WTC11 (cell line): Measurements from ENCODE around the gene OR11G2. TPM values are rescaled to one million over a fixed set of nuclear protein-coding genes. Genes with fewer than 3 reads are reported as not detected.

ENCODE experiments used
- ATAC-seq: fragments of 200-7000 bp; cut with Tn5 transposase; 2 replicates; pipeline ENCODE4 v1.10.0; 2021; ENCODE audit warnings: mild to moderate bottlenecking, moderate library complexity
- CTCF ChIA-PET: fragments of 300-600 bp; sonication (Branson Sonifier 250); formaldehyde crosslinking; loops from one replicate; lab custom pipeline; 2021; ENCODE audit warnings: antibody characterized with exemption; lab: Charles Lee
- POLR2A ChIA-PET: fragments of 350-600 bp; sonication (Branson Sonifier 250); formaldehyde crosslinking; loops from one replicate; lab custom pipeline; 2021; ENCODE audit warnings: antibody characterized with exemption; lab: Charles Lee
- DNase-seq: peaks from one replicate; pipeline ENCODE4 v3.0.0; 2021; ENCODE audit warnings: low spot score
- H3K27ac Mint-ChIP-seq: 2 replicates; pipeline ENCODE4 v1.8.0; 2021; ENCODE audit warnings: mixed read lengths
- H3K27me3 Mint-ChIP-seq: 2 replicates; pipeline ENCODE4 v1.8.0; 2021; ENCODE audit warnings: low read depth, mild to moderate bottlenecking, moderate library complexity, mixed read lengths
- H3K36me3 Mint-ChIP-seq: 2 replicates; pipeline ENCODE4 v1.8.0; 2021; ENCODE audit warnings: mixed read lengths
- H3K4me1 Mint-ChIP-seq: 2 replicates; pipeline ENCODE4 v1.8.0; 2022; ENCODE audit warnings: mixed read lengths
- H3K4me3 Mint-ChIP-seq: 2 replicates; pipeline ENCODE4 v1.8.0; 2021; ENCODE audit warnings: mild to moderate bottlenecking, moderate library complexity, mixed read lengths
- H3K9me3 Mint-ChIP-seq: 2 replicates; pipeline ENCODE4 v1.8.0; 2021; ENCODE audit warnings: mixed read lengths
- ELF4 ChIP-seq: sonication (generic); formaldehyde crosslinking; IDR thresholded peaks from 2 replicates; pipeline ENCODE4 v1.8.1; 2022; ENCODE audit warnings: low read depth, mild to moderate bottlenecking, moderate library complexity, missing genetic modification reagents
- EMX1 ChIP-seq: fragments of 250-450 bp; sonication (Bioruptor Pico); IDR thresholded peaks from 2 replicates; pipeline ENCODE4 v1.8.0; 2021; ENCODE audit warnings: mild to moderate bottlenecking
- FOXP1 ChIP-seq: sonication (generic); formaldehyde crosslinking; IDR thresholded peaks from 2 replicates; pipeline ENCODE4 v1.8.0; 2022; ENCODE audit warnings: missing genetic modification reagents, mild to moderate bottlenecking, moderate library complexity, borderline replicate concordance
- HMGA2 ChIP-seq: fragments of 250-450 bp; sonication (Bioruptor Pico); IDR thresholded peaks from 2 replicates; pipeline ENCODE4 v1.4.0; 2021; ENCODE audit warnings: mild to moderate bottlenecking, moderate library complexity
- IRF2 ChIP-seq: sonication (generic); formaldehyde crosslinking; IDR thresholded peaks from 2 replicates; pipeline ENCODE4 v1.8.0; 2022; ENCODE audit warnings: low read depth, missing genetic modification reagents, borderline replicate concordance
- MYBL2 ChIP-seq: sonication (generic); formaldehyde crosslinking; IDR thresholded peaks from 2 replicates; pipeline ENCODE4 v1.8.1; 2023; ENCODE audit warnings: mild to moderate bottlenecking, moderate library complexity, missing genetic modification reagents
- OVOL2 ChIP-seq: fragments of 250-450 bp; sonication (Bioruptor Pico); IDR thresholded peaks from 2 replicates; pipeline ENCODE4 v1.9.0; 2021; ENCODE audit warnings: mild to moderate bottlenecking, borderline replicate concordance
- PRRX2 ChIP-seq: fragments of 250-450 bp; sonication (Bioruptor Pico); IDR thresholded peaks from 2 replicates; pipeline ENCODE4 v1.8.0; 2021; ENCODE audit warnings: mild to moderate bottlenecking
- RORB ChIP-seq: fragments of 250-450 bp; sonication (Bioruptor Pico); IDR thresholded peaks from 2 replicates; pipeline ENCODE4 v1.9.0; 2021; ENCODE audit warnings: mild to moderate bottlenecking
- SMAD4 ChIP-seq: sonication (generic); formaldehyde crosslinking; IDR thresholded peaks from 2 replicates; pipeline ENCODE4 v1.8.0; 2022; ENCODE audit warnings: mild to moderate bottlenecking, missing genetic modification reagents
- TP53 ChIP-seq: sonication (generic); formaldehyde crosslinking; IDR thresholded peaks from 2 replicates; pipeline ENCODE4 v1.8.1; 2023; ENCODE audit warnings: mild to moderate bottlenecking, missing genetic modification reagents
- ZNF317 ChIP-seq: sonication (generic); formaldehyde crosslinking; IDR thresholded peaks from 2 replicates; pipeline ENCODE4 v1.8.1; 2023; ENCODE audit warnings: low read depth, mild to moderate bottlenecking, moderate library complexity, missing genetic modification reagents, borderline replicate concordance
- ZNF423 ChIP-seq: fragments of 250-450 bp; sonication (Bioruptor Pico); IDR thresholded peaks from 2 replicates; pipeline ENCODE4 v2.1.2; 2022; ENCODE audit warnings: mild to moderate bottlenecking, moderate library complexity
- ZNF671 ChIP-seq: fragments of 250-450 bp; sonication (Bioruptor Pico); IDR thresholded peaks from 2 replicates; pipeline ENCODE4 v1.8.0; 2021; ENCODE audit warnings: mild to moderate bottlenecking
- total RNA-seq: library from RNA; stranded (reverse); gene quantifications from 3 replicates; pipeline ENCODE4 v1.2.3, GENCODE V29; 2021
- TF ChIP-seq, protein P1 (sequence below): fragments of 250-450 bp; sonication (Bioruptor Pico); IDR thresholded peaks from 2 replicates; pipeline ENCODE4 v1.8.0; 2021; ENCODE audit warnings: mild to moderate bottlenecking
- TF ChIP-seq, protein P2 (sequence below): sonication (generic); formaldehyde crosslinking; conservative IDR thresholded peaks from 2 replicates; pipeline ENCODE4 v1.8.1; 2023; ENCODE audit warnings: mild to moderate bottlenecking, low read depth, missing genetic modification reagents, moderate library complexity
- TF ChIP-seq, protein P3 (sequence below): fragments of 200-600 bp; IDR thresholded peaks from 2 replicates; pipeline ENCODE4 v1.8.0; 2022; ENCODE audit warnings: antibody characterized with exemption
- TF ChIP-seq, protein P4 (sequence below): sonication (generic); formaldehyde crosslinking; conservative IDR thresholded peaks from 2 replicates; pipeline ENCODE4 v1.8.1; 2022; ENCODE audit warnings: mild to moderate bottlenecking, missing genetic modification reagents
- TF ChIP-seq, protein P5 (sequence below): fragments of 250-450 bp; sonication (Bioruptor Pico); IDR thresholded peaks from 2 replicates; pipeline ENCODE4 v1.9.0; 2021; ENCODE audit warnings: mild to moderate bottlenecking, borderline replicate concordance
- TF ChIP-seq, protein P6 (sequence below): sonication (generic); formaldehyde crosslinking; IDR thresholded peaks from 2 replicates; pipeline ENCODE4 v1.8.0; 2022; ENCODE audit warnings: mild to moderate bottlenecking, missing genetic modification reagents
- TF ChIP-seq, protein P7 (sequence below): sonication (generic); formaldehyde crosslinking; IDR thresholded peaks from 2 replicates; pipeline ENCODE4 v1.8.1; 2023; ENCODE audit warnings: mild to moderate bottlenecking, moderate library complexity, missing genetic modification reagents

The OR11G2 gene
- total RNA-seq, 1 experiment from 2014 or later, result not detected

DNA sequence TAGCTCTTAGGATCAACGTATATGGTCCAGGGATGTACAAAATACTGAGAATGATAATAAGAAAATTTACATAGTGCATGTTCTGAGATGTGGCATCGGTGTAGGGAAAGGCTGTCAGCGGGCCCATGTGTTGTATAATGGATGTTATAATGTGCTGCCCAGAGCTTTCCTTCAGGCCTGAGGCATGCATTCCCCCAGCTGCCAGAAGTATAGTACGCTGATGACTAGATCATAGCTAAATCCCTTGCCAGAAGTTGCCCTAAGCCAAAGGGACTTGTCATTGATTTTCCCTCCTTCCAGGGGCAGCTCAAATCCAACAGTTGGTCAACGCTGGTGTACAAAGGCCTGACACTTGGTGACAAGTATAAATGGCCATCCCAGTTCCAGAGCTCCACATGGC is 6.5 kb upstream of the OR11G2 start:
- DNase-seq (no peak), ATAC-seq (no peak)
- Mint-ChIP-seq H3K36me3 (peaks cover 61% of the 10 kb centered on the region), H3K27ac (no peak overlapping the region), H3K4me3 (no peak overlapping the region), H3K9me3 (peaks cover 95% of the 10 kb centered on the region), H3K27me3 (peaks cover 9% of the 10 kb centered on the region), H3K4me1 (no peaks in the 10 kb centered on the region)
- POLR2A ChIA-PET, result no interaction called here
- CTCF ChIA-PET, result no interaction called here
- no peak for TF ChIP-seq PRRX2 (CRISPR knock-in tag)

DNA sequence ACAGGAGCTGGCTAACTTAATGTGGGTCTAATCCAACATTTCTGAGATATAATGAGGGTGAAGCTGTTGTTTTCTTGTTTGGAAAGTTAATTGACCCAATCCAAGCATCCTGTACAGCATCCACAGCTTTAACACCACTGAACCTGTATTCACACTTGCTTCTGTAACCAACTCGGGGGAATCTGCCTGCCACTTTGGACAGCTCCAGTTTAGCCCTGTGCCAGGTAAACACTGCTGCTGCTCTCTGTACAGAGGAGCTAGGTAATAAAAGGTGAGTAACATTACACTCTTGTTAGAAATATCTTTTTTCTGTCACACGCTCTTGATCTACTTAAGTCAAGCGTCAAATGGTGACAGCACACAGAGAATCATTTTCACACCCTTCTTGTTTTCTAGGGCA is 700 bp downstream of the OR11G2 start:
- DNase-seq (no peak), ATAC-seq (no peak)
- Mint-ChIP-seq H3K9me3 (peaks cover 92% of the 10 kb centered on the region), H3K4me3 (no peak overlapping the region), H3K4me1 (no peaks in the 10 kb centered on the region), H3K27ac (no peak overlapping the region), H3K27me3 (peaks cover 10% of the 10 kb centered on the region), H3K36me3 (peaks cover 56% of the 10 kb centered on the region)
- ChIA-PET POLR2A (no interaction called here), CTCF (no interaction called here)
- TF ChIP-seq ELF4 (no peak), ZNF317 (CRISPR knock-in tag) (no peak), FOXP1 (no peak), TP53 (no peak), IRF2 (CRISPR knock-in tag) (no peak), EMX1 (no peak), HMGA2 (CRISPR knock-in tag) (no peak), OVOL2 (CRISPR knock-in tag) (no peak), PRRX2 (CRISPR knock-in tag) (no peak), ZNF671 (CRISPR knock-in tag) (no peak), MYBL2 (no peak), ZNF423 (no peak), RORB (CRISPR knock-in tag) (no peak)
- TF ChIP-seq, protein P1, sequence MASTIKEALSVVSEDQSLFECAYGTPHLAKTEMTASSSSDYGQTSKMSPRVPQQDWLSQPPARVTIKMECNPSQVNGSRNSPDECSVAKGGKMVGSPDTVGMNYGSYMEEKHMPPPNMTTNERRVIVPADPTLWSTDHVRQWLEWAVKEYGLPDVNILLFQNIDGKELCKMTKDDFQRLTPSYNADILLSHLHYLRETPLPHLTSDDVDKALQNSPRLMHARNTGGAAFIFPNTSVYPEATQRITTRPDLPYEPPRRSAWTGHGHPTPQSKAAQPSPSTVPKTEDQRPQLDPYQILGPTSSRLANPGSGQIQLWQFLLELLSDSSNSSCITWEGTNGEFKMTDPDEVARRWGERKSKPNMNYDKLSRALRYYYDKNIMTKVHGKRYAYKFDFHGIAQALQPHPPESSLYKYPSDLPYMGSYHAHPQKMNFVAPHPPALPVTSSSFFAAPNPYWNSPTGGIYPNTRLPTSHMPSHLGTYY (CRISPR knock-in tag), result no peak
- TF ChIP-seq, protein P2, sequence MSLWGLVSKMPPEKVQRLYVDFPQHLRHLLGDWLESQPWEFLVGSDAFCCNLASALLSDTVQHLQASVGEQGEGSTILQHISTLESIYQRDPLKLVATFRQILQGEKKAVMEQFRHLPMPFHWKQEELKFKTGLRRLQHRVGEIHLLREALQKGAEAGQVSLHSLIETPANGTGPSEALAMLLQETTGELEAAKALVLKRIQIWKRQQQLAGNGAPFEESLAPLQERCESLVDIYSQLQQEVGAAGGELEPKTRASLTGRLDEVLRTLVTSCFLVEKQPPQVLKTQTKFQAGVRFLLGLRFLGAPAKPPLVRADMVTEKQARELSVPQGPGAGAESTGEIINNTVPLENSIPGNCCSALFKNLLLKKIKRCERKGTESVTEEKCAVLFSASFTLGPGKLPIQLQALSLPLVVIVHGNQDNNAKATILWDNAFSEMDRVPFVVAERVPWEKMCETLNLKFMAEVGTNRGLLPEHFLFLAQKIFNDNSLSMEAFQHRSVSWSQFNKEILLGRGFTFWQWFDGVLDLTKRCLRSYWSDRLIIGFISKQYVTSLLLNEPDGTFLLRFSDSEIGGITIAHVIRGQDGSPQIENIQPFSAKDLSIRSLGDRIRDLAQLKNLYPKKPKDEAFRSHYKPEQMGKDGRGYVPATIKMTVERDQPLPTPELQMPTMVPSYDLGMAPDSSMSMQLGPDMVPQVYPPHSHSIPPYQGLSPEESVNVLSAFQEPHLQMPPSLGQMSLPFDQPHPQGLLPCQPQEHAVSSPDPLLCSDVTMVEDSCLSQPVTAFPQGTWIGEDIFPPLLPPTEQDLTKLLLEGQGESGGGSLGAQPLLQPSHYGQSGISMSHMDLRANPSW, result no peak
- TF ChIP-seq, protein P3, sequence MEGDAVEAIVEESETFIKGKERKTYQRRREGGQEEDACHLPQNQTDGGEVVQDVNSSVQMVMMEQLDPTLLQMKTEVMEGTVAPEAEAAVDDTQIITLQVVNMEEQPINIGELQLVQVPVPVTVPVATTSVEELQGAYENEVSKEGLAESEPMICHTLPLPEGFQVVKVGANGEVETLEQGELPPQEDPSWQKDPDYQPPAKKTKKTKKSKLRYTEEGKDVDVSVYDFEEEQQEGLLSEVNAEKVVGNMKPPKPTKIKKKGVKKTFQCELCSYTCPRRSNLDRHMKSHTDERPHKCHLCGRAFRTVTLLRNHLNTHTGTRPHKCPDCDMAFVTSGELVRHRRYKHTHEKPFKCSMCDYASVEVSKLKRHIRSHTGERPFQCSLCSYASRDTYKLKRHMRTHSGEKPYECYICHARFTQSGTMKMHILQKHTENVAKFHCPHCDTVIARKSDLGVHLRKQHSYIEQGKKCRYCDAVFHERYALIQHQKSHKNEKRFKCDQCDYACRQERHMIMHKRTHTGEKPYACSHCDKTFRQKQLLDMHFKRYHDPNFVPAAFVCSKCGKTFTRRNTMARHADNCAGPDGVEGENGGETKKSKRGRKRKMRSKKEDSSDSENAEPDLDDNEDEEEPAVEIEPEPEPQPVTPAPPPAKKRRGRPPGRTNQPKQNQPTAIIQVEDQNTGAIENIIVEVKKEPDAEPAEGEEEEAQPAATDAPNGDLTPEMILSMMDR, result no peak
- TF ChIP-seq, protein P4, sequence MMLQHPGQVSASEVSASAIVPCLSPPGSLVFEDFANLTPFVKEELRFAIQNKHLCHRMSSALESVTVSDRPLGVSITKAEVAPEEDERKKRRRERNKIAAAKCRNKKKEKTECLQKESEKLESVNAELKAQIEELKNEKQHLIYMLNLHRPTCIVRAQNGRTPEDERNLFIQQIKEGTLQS (CRISPR knock-in tag), result no peak

DNA sequence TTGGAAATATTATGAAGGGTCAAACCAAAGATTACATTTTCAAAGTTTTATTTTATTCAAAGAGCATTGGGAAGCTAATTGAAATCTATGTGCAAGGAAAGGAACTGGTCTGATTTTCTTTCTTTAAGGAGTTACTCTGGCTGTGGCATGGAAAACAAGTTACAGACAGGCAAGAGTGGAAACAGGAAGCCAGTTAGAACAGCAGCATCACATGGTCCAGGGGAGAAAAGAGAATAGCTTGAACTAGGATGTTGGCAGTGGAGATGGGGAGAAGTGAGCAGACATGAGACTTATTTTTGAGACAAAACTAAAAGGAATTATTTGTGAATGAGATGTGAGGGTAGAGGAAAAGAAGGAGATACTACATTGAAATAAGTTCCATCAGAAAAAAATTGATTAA is 3.4 kb downstream of the OR11G2 start:
- Mint-ChIP-seq H3K4me3 (no peak overlapping the region), H3K27me3 (peaks cover 7% of the 10 kb centered on the region), H3K36me3 (peaks cover 53% of the 10 kb centered on the region), H3K27ac (no peak overlapping the region), H3K9me3 (peaks cover 84% of the 10 kb centered on the region), H3K4me1 (no peaks in the 10 kb centered on the region)
- POLR2A ChIA-PET, result no interaction called here
- ATAC-seq, result no peak
- CTCF ChIA-PET, result no interaction called here
- no peak for DNase-seq
- no peak for TF ChIP-seq FOXP1
- TF ChIP-seq SMAD4 (CRISPR knock-in tag), result no peak
- no peak for TF ChIP-seq OVOL2 (CRISPR knock-in tag)
- TF ChIP-seq, protein P5, sequence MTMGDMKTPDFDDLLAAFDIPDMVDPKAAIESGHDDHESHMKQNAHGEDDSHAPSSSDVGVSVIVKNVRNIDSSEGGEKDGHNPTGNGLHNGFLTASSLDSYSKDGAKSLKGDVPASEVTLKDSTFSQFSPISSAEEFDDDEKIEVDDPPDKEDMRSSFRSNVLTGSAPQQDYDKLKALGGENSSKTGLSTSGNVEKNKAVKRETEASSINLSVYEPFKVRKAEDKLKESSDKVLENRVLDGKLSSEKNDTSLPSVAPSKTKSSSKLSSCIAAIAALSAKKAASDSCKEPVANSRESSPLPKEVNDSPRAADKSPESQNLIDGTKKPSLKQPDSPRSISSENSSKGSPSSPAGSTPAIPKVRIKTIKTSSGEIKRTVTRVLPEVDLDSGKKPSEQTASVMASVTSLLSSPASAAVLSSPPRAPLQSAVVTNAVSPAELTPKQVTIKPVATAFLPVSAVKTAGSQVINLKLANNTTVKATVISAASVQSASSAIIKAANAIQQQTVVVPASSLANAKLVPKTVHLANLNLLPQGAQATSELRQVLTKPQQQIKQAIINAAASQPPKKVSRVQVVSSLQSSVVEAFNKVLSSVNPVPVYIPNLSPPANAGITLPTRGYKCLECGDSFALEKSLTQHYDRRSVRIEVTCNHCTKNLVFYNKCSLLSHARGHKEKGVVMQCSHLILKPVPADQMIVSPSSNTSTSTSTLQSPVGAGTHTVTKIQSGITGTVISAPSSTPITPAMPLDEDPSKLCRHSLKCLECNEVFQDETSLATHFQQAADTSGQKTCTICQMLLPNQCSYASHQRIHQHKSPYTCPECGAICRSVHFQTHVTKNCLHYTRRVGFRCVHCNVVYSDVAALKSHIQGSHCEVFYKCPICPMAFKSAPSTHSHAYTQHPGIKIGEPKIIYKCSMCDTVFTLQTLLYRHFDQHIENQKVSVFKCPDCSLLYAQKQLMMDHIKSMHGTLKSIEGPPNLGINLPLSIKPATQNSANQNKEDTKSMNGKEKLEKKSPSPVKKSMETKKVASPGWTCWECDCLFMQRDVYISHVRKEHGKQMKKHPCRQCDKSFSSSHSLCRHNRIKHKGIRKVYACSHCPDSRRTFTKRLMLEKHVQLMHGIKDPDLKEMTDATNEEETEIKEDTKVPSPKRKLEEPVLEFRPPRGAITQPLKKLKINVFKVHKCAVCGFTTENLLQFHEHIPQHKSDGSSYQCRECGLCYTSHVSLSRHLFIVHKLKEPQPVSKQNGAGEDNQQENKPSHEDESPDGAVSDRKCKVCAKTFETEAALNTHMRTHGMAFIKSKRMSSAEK, result no peak
- TF ChIP-seq, protein P6, sequence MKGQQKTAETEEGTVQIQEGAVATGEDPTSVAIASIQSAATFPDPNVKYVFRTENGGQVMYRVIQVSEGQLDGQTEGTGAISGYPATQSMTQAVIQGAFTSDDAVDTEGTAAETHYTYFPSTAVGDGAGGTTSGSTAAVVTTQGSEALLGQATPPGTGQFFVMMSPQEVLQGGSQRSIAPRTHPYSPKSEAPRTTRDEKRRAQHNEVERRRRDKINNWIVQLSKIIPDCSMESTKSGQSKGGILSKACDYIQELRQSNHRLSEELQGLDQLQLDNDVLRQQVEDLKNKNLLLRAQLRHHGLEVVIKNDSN (CRISPR knock-in tag), result no peak
- TF ChIP-seq ZNF671 (CRISPR knock-in tag), result no peak
- TF ChIP-seq, protein P7, sequence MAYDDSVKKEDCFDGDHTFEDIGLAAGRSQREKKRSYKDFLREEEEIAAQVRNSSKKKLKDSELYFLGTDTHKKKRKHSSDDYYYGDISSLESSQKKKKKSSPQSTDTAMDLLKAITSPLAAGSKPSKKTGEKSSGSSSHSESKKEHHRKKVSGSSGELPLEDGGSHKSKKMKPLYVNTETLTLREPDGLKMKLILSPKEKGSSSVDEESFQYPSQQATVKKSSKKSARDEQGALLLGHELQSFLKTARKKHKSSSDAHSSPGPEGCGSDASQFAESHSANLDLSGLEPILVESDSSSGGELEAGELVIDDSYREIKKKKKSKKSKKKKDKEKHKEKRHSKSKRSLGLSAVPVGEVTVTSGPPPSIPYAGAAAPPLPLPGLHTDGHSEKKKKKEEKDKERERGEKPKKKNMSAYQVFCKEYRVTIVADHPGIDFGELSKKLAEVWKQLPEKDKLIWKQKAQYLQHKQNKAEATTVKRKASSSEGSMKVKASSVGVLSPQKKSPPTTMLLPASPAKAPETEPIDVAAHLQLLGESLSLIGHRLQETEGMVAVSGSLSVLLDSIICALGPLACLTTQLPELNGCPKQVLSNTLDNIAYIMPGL (CRISPR knock-in tag), result no peak
